Neural progenitor cell (in vitro differentiated cells): ENCODE data around the gene GP9. TPM values are rescaled to one million over a fixed set of nuclear protein-coding genes. Genes with fewer than 3 reads are reported as not detected.
A peak's percentile ranks its signal among the peaks of the same experiment; 100 is the strongest.

ENCODE experiments used
- DNase-seq: peaks from one replicate; pipeline ENCODE4 v3.0.0-alpha.2; 2016; ENCODE audit warnings: low spot score
- H2AFZ ChIP-seq: fragments of 200-600 bp; sonication (generic); replicated peaks from 2 replicates; pipeline ENCODE4 v1.6.1; 2016; ENCODE audit warnings: antibody characterized with exemption
- H3F3A ChIP-seq: fragments of 200-600 bp; sonication (generic); 2 replicates; pipeline ENCODE4 v1.6.1; 2016; ENCODE audit warnings: antibody characterized with exemption, low read depth
- H3K27ac ChIP-seq: fragments of 200-600 bp; sonication (generic); 2 replicates; pipeline ENCODE4 v1.5.1; 2016; ENCODE audit warnings: mild to moderate bottlenecking
- H3K27me3 ChIP-seq: fragments of 200-600 bp; sonication (generic); 2 replicates; pipeline ENCODE4 v1.6.1; 2016; ENCODE audit warnings: mild to moderate bottlenecking, moderate library complexity
- H3K36me3 ChIP-seq: fragments of 200-600 bp; sonication (generic); 2 replicates; pipeline ENCODE4 v1.5.1; 2016
- H3K4me1 ChIP-seq: fragments of 200-600 bp; sonication (generic); 2 replicates; pipeline ENCODE4 v1.6.1; 2016; ENCODE audit warnings: mixed run types
- H3K4me2 ChIP-seq: fragments of 200-600 bp; sonication (generic); 2 replicates; pipeline ENCODE4 v1.6.1; 2016
- H3K4me3 ChIP-seq: fragments of 200-600 bp; sonication (generic); 2 replicates; pipeline ENCODE4 v1.5.1; 2016
- H3K79me2 ChIP-seq: fragments of 200-600 bp; sonication (generic); 2 replicates; pipeline ENCODE4 v1.6.1; 2016; ENCODE audit warnings: low read depth
- H3K9ac ChIP-seq: fragments of 200-600 bp; sonication (generic); 2 replicates; pipeline ENCODE4 v1.6.1; 2016
- H3K9me3 ChIP-seq: fragments of 200-600 bp; sonication (generic); 2 replicates; pipeline ENCODE4 v1.5.1; 2016; ENCODE audit warnings: low read depth
- H4K20me1 ChIP-seq: fragments of 200-600 bp; sonication (generic); 2 replicates; pipeline ENCODE4 v1.6.1; 2016; ENCODE audit warnings: low read depth
- H3K27ac Mint-ChIP-seq: 3 replicates; pipeline ENCODE4 v1.8.0; 2021; ENCODE audit warnings: mixed read lengths
- H3K27me3 Mint-ChIP-seq: 2 replicates; pipeline ENCODE4 v1.8.0; 2022; ENCODE audit warnings: low read depth, mild to moderate bottlenecking, inconsistent platforms, moderate library complexity, mixed read lengths; ENCODE audit not compliant: insufficient read depth
- H3K36me3 Mint-ChIP-seq: 3 replicates; pipeline ENCODE4 v1.8.0; 2021; ENCODE audit warnings: mixed read lengths
- H3K4me1 Mint-ChIP-seq: 3 replicates; pipeline ENCODE4 v1.8.0; 2021; ENCODE audit warnings: mixed read lengths
- H3K4me3 Mint-ChIP-seq: 3 replicates; pipeline ENCODE4 v1.8.0; 2021; ENCODE audit warnings: mild to moderate bottlenecking, moderate library complexity, mixed read lengths
- H3K9me3 Mint-ChIP-seq: 3 replicates; pipeline ENCODE4 v1.8.0; 2020; ENCODE audit warnings: mixed read lengths
- EZH2 ChIP-seq: fragments of 200-600 bp; sonication (generic); IDR thresholded peaks from 2 replicates; pipeline ENCODE4 v1.6.1; 2017; ENCODE audit warnings: antibody characterized with exemption, mild to moderate bottlenecking, moderate library complexity
- EZH2phosphoT487 ChIP-seq: fragments of 200-600 bp; sonication (generic); IDR thresholded peaks from 2 replicates; pipeline ENCODE4 v1.6.1; 2017; ENCODE audit warnings: antibody characterized with exemption
- total RNA-seq: library from RNA; depleted of rRNA; stranded (reverse); fragments of >200 nt; gene quantifications from 2 replicates; pipeline ENCODE4 v1.2.3, GENCODE V29; 2015; ENCODE audit warnings: low replicate concordance
- TF ChIP-seq, protein P1 (sequence below): fragments of 200-600 bp; sonication (generic); IDR thresholded peaks from 2 replicates; pipeline ENCODE4 v1.5.1; 2017; ENCODE audit warnings: antibody characterized with exemption, mild to moderate bottlenecking

GP9 gene
- total RNA-seq, 1 donor from 2014 or later, result not detected

DNA sequence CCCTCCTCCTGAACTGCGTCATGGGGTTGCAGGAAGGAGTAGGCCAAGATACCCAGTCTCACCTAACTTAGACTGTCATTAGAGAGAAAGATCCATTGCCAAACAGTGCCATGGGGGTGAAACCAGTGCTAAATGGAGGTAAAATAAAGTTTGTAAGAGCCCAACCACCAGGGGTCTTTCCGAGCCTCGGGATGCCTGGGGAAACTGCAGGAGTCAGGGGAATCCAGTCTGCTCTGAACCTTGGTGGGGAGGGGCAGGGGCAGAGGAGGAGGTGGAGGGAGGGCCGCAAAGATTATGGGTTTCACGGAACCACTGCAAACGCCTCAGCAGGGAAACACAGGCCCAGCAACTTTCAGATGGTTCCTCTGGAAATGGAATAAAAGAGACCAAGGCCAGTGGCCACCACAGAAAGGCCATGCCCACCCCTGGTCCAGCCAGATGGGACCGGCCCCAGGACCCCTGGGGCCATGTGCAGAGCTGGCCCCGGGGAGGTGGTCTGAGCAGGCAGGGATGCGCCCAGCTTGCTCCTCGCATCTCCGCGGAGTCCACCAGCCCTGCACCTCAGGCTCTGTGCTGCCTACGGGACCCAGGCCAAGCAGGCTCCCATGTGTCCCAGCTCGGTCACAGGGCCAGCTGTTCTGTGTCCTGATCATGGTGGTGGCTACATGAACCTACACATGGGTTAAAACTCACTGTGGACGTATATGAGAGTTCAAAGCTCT lies 19.8 kb upstream of the GP9 start:
- H3K27ac ChIP-seq, result no peak overlapping the region
- H3K36me3 ChIP-seq, result no peaks in the 10 kb centered on the region
- no peaks in the 10 kb centered on the region for H3K9me3 ChIP-seq
- peaks cover 3% of the 10 kb centered on the region for H3K27me3 Mint-ChIP-seq
- H3K9me3 Mint-ChIP-seq, result peaks cover 33% of the 10 kb centered on the region
- H3K27me3 ChIP-seq, result no peaks in the 10 kb centered on the region
- H3K9ac ChIP-seq, result no peak overlapping the region
- peak; percentile 21 for DNase-seq
- no peak overlapping the region for H3K4me3 Mint-ChIP-seq
- no peaks in the 10 kb centered on the region for H3K4me1 ChIP-seq
- H3K4me2 ChIP-seq, result no peak overlapping the region
- H3K79me2 ChIP-seq, result no peaks in the 10 kb centered on the region
- no peaks in the 10 kb centered on the region for H3F3A ChIP-seq
- H3K4me1 Mint-ChIP-seq, result peaks cover 3% of the 10 kb centered on the region
- TF ChIP-seq, protein P1, sequence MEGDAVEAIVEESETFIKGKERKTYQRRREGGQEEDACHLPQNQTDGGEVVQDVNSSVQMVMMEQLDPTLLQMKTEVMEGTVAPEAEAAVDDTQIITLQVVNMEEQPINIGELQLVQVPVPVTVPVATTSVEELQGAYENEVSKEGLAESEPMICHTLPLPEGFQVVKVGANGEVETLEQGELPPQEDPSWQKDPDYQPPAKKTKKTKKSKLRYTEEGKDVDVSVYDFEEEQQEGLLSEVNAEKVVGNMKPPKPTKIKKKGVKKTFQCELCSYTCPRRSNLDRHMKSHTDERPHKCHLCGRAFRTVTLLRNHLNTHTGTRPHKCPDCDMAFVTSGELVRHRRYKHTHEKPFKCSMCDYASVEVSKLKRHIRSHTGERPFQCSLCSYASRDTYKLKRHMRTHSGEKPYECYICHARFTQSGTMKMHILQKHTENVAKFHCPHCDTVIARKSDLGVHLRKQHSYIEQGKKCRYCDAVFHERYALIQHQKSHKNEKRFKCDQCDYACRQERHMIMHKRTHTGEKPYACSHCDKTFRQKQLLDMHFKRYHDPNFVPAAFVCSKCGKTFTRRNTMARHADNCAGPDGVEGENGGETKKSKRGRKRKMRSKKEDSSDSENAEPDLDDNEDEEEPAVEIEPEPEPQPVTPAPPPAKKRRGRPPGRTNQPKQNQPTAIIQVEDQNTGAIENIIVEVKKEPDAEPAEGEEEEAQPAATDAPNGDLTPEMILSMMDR, result peak; percentile 9
- TF ChIP-seq EZH2 (no peak), EZH2phosphoT487 (no peak)
- no peaks in the 10 kb centered on the region for H4K20me1 ChIP-seq
- peaks cover 42% of the 10 kb centered on the region for H3K36me3 Mint-ChIP-seq
- no peak overlapping the region for H2AFZ ChIP-seq
- no peak overlapping the region for H3K27ac Mint-ChIP-seq
- no peak overlapping the region for H3K4me3 ChIP-seq

DNA sequence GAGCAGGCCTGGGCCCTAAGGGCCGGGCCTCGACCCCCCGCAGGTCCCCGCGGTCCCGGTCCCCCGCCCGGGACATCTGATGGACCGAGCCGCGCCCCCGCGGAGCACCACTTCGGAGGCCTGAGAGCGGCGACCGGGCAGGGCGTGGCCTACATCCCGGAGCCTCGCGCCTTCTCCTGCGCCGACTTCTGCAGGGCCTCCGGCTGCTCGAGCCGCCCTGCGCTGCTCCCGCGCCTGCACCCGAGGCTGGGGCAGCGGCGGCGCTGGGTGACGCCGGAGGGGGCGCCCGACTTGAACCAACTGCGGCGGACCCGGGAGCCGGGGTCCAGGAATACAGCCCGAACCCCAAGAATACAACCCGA lies 14.9 kb upstream of the GP9 start:
- Mint-ChIP-seq H3K4me3 (no peak overlapping the region), H3K27me3 (peaks cover 3% of the 10 kb centered on the region), H3K36me3 (peaks cover 31% of the 10 kb centered on the region), H3K27ac (no peak overlapping the region), H3K4me1 (no peaks in the 10 kb centered on the region), H3K9me3 (peaks cover 46% of the 10 kb centered on the region)
- no peaks in the 10 kb centered on the region for H3K27me3 ChIP-seq
- H3F3A ChIP-seq, result no peaks in the 10 kb centered on the region
- no peaks in the 10 kb centered on the region for H3K79me2 ChIP-seq
- no peaks in the 10 kb centered on the region for H3K4me1 ChIP-seq
- H3K27ac ChIP-seq, result no peak overlapping the region
- no peak overlapping the region for H2AFZ ChIP-seq
- H3K9ac ChIP-seq, result no peak overlapping the region
- no peaks in the 10 kb centered on the region for H4K20me1 ChIP-seq
- H3K36me3 ChIP-seq, result no peaks in the 10 kb centered on the region
- no peak overlapping the region for H3K4me3 ChIP-seq
- no peaks in the 10 kb centered on the region for H3K9me3 ChIP-seq
- no peak for TF ChIP-seq EZH2
- TF ChIP-seq EZH2phosphoT487, result no peak
- TF ChIP-seq, protein P1, result no peak
- no peak overlapping the region for H3K4me2 ChIP-seq
- DNase-seq, result no peak

DNA sequence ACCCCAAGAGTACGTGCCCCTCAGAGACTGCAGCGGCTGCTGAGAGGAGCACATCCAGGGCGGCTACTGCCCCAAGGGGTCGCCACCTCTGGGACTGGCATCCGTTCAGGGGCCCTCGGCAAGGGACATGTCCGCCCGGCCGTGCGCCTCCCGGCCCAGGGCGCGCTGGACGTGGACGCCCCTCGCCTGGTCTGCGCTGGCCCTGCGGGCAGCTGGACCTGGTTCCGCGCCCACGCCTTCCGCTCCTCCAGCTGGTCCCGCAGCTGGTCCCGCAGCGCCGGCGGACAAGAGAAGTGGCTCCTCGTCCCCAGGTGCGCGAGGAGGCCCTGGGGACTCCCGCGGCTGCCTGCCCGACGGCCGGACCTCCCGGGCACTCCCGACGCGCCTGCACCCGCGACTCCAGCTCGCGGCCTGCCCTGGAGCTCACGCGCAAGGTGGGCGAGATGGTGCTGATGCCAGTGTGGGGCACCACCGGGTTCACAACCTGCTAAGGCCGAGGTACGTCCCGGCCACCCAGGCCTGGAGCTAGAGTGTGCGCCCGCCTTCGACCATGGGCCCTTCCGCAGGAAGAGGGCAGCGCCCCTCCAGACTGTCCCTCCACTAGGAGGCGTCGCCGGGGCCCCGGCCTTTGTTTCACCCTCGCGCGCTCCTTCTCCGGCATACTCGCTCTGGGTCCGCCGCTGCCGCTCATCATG lies 14.4 kb upstream of the GP9 start:
- Histone ChIP-seq H2AFZ (no peak overlapping the region), H3K9me3 (no peaks in the 10 kb centered on the region), H3K9ac (no peak overlapping the region), H3K79me2 (no peaks in the 10 kb centered on the region), H4K20me1 (no peaks in the 10 kb centered on the region), H3K27ac (no peak overlapping the region), H3K4me2 (no peak overlapping the region), H3K4me1 (no peaks in the 10 kb centered on the region), H3K36me3 (no peaks in the 10 kb centered on the region), H3K4me3 (no peak overlapping the region), H3K27me3 (no peaks in the 10 kb centered on the region), H3F3A (no peaks in the 10 kb centered on the region)
- TF ChIP-seq, protein P1, result no peak
- TF ChIP-seq EZH2 (no peak), EZH2phosphoT487 (no peak)
- Mint-ChIP-seq H3K4me1 (no peaks in the 10 kb centered on the region), H3K9me3 (peaks cover 44% of the 10 kb centered on the region), H3K36me3 (peaks cover 29% of the 10 kb centered on the region), H3K4me3 (no peak overlapping the region), H3K27me3 (peaks cover 3% of the 10 kb centered on the region), H3K27ac (no peak overlapping the region)
- no peak for DNase-seq
